GM19240 (cell line): ENCODE data around the gene TMPRSS13.

Experiments
- DNase-seq: peaks from one replicate; pipeline ENCODE4 v3.0.0; 2011; ENCODE audit warnings: low spot score; ENCODE audit not compliant: insufficient read length

Gene TMPRSS13

GRCh38 chr11:117900121-117900648, 29.0 kb downstream of the TMPRSS13 start:
- DNase-seq: no peak

- DNase-seq: no peak
Observed at GRCh38 chr11:117898059-117898458, 31.1 kb downstream of the TMPRSS13 start.

- no peak for DNase-seq
Observed at GRCh38 chr11:117892651-117893050, 36.6 kb downstream of the TMPRSS13 start.

- DNase-seq: no peak
Observed at GRCh38 chr11:117891362-117891761, 37.8 kb downstream of the TMPRSS13 start.

- no peak for DNase-seq
Observed at GRCh38 chr11:117888139-117888566, 41.0 kb downstream of the TMPRSS13 start.

GRCh38 chr11:117887431-117888138, 41.6 kb downstream of the TMPRSS13 start:
- DNase-seq: no peak

GRCh38 chr11:117885777-117886176, 43.4 kb downstream of the TMPRSS13 start:
- DNase-seq: no peak

GRCh38 chr11:117884994-117885393, 44.2 kb downstream of the TMPRSS13 start:
- DNase-seq: no peak

- DNase-seq: no peak
Observed at GRCh38 chr11:117883063-117883462, 46.1 kb downstream of the TMPRSS13 start.

- no peak for DNase-seq
Observed at GRCh38 chr11:117882311-117882905, 46.8 kb downstream of the TMPRSS13 start.

GRCh38 chr11:117881217-117881616, 48.0 kb downstream of the TMPRSS13 start:
- DNase-seq: no peak

GRCh38 chr11:117879516-117880480, 49.4 kb downstream of the TMPRSS13 start:
- no peak for DNase-seq

GRCh38 chr11:117878939-117879475, 50.2 kb downstream of the TMPRSS13 start:
- DNase-seq: no peak

GRCh38 chr11:117878314-117878938, 50.8 kb downstream of the TMPRSS13 start:
- no peak for DNase-seq

GRCh38 chr11:117877120-117877784, 52.0 kb downstream of the TMPRSS13 start:
- no peak for DNase-seq

- no peak for DNase-seq
Observed at GRCh38 chr11:117876341-117877119, 52.7 kb downstream of the TMPRSS13 start, which contains the start of gene FXYD6. TSS of gene FXYD6 (minus strand) at chr11:117876658. CDS start at chr11:117842776, 33,882 bp downstream.

GRCh38 chr11:117876059-117876340, 53.2 kb downstream of the TMPRSS13 start:
- DNase-seq: no peak

GRCh38 chr11:117875382-117876058, 53.7 kb downstream of the TMPRSS13 start:
- no peak for DNase-seq

GRCh38 chr11:117874910-117875381, 54.3 kb downstream of the TMPRSS13 start:
- DNase-seq: no peak
